NT2/D1 (cell line): Measurements from ENCODE around the gene DNAAF5.

ENCODE experiments used
- DNase-seq: peaks from one replicate; pipeline ENCODE4 v3.0.0-alpha.2; 2011; ENCODE audit warnings: low read depth, low spot score
- H3K27me3 ChIP-seq: 2 replicates; pipeline ENCODE4 v1.6.0; 2011; ENCODE audit warnings: mild to moderate bottlenecking; ENCODE audit not compliant: insufficient read length, insufficient read depth
- H3K36me3 ChIP-seq: 2 replicates; pipeline ENCODE4 v1.6.1; 2011; ENCODE audit warnings: mild to moderate bottlenecking, low read length, mixed read lengths; ENCODE audit not compliant: insufficient read depth, insufficient read length
- H3K4me1 ChIP-seq: 2 replicates; pipeline ENCODE4 v1.5.1; 2011; ENCODE audit not compliant: insufficient read depth, insufficient read length
- H3K4me3 ChIP-seq: 2 replicates; pipeline ENCODE4 v1.5.1; 2011; ENCODE audit warnings: low read depth; ENCODE audit not compliant: insufficient read length
- H3K9ac ChIP-seq: 2 replicates; pipeline ENCODE4 v1.6.0; 2011; ENCODE audit warnings: low read depth; ENCODE audit not compliant: insufficient read length
- H3K9me3 ChIP-seq: 2 replicates; pipeline ENCODE4 v1.5.1; 2011; ENCODE audit warnings: mild to moderate bottlenecking, low read length; ENCODE audit not compliant: insufficient read depth
- SUZ12 ChIP-seq: IDR thresholded peaks from 2 replicates; pipeline ENCODE4 v1.6.1; 2011; ENCODE audit not compliant: insufficient read length, insufficient read depth; ENCODE audit errors: extremely low read depth
- YY1 ChIP-seq: IDR thresholded peaks from 2 replicates; pipeline ENCODE4 v1.6.1; 2011; ENCODE audit not compliant: insufficient read length, insufficient read depth
- ZNF274 ChIP-seq: IDR thresholded peaks from 2 replicates; pipeline ENCODE4 v1.6.1; 2011; ENCODE audit warnings: mild to moderate bottlenecking, low read depth, low read length

Gene DNAAF5

GRCh38 chr7:727806-728460 is 1.4 kb downstream of the DNAAF5 start:
- DNase-seq = no peak
- Histone ChIP-seq H3K27me3 (no peaks in the 10 kb centered on the region), H3K4me3 (peak overlapping the region; percentile 41), H3K9me3 (peaks cover 31% of the 10 kb centered on the region; the same call in 1 of the 2 replicates), H3K9ac (peak overlapping the region; percentile 8), H3K4me1 (peaks cover 5% of the 10 kb centered on the region), H3K36me3 (peaks cover 65% of the 10 kb centered on the region)
- no peak for TF ChIP-seq YY1
- no peak for TF ChIP-seq SUZ12
- no peak for TF ChIP-seq ZNF274

DNA sequence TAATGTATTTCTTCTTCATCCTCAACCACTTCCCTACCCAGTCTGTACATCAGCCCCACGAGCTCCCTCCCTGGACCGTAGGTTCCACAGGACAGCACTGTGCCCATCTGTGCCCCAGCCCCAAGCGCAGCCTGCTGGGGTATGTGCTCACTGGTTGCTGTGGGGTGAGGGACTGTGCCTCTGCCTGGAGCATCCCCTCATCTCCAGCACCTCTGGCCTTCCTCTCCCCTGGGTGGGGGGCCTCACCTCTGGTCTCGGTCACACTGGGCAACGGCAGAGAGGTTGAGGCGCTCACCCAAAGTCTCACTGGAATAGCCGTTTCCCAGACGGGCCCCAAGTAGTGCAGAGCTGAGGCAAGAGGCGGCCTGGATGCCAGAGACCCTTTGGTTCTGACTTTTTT is 2.1 kb downstream of the DNAAF5 start:
- no peaks in the 10 kb centered on the region for H3K27me3 ChIP-seq
- peaks cover 58% of the 10 kb centered on the region for H3K36me3 ChIP-seq
- H3K9me3 ChIP-seq = peaks cover 26% of the 10 kb centered on the region
- no peak overlapping the region for H3K9ac ChIP-seq
- peaks cover 5% of the 10 kb centered on the region for H3K4me1 ChIP-seq
- H3K4me3 ChIP-seq = no peak overlapping the region
- no peak for DNase-seq
- no peak for TF ChIP-seq YY1

- peaks cover 57% of the 10 kb centered on the region for H3K36me3 ChIP-seq
- H3K4me3 ChIP-seq = no peak overlapping the region
- peaks cover 5% of the 10 kb centered on the region for H3K4me1 ChIP-seq
- DNase-seq = no peak
- peaks cover 26% of the 10 kb centered on the region for H3K9me3 ChIP-seq
- no peaks in the 10 kb centered on the region for H3K27me3 ChIP-seq
- TF ChIP-seq ZNF274 (no peak), SUZ12 (no peak), YY1 (no peak)
- no peak overlapping the region for H3K9ac ChIP-seq
Observed at GRCh38 chr7:729140-730000, 2.9 kb downstream of the DNAAF5 start.

GRCh38 chr7:730501-731439 is 4.3 kb downstream of the DNAAF5 start:
- Histone ChIP-seq H3K9ac (no peak overlapping the region), H3K4me3 (no peak overlapping the region), H3K36me3 (peaks cover 59% of the 10 kb centered on the region), H3K9me3 (peaks cover 23% of the 10 kb centered on the region), H3K27me3 (no peaks in the 10 kb centered on the region), H3K4me1 (peaks cover 2% of the 10 kb centered on the region)
- no peak for TF ChIP-seq ZNF274
- no peak for TF ChIP-seq SUZ12
- no peak for TF ChIP-seq YY1
- DNase-seq = no peak

GRCh38 chr7:731440-732085 is 5.1 kb downstream of the DNAAF5 start:
- Histone ChIP-seq H3K27me3 (no peaks in the 10 kb centered on the region), H3K4me3 (no peak overlapping the region), H3K9me3 (peaks cover 20% of the 10 kb centered on the region), H3K4me1 (peaks cover 2% of the 10 kb centered on the region), H3K9ac (no peak overlapping the region), H3K36me3 (peaks cover 59% of the 10 kb centered on the region)
- no peak for DNase-seq
- TF ChIP-seq YY1 (no peak), ZNF274 (no peak), SUZ12 (no peak)

GRCh38 chr7:732094-732541 is 5.6 kb downstream of the DNAAF5 start:
- Histone ChIP-seq H3K9me3 (peaks cover 20% of the 10 kb centered on the region), H3K4me1 (peaks cover 2% of the 10 kb centered on the region), H3K27me3 (no peaks in the 10 kb centered on the region), H3K9ac (no peak overlapping the region), H3K36me3 (peaks cover 59% of the 10 kb centered on the region), H3K4me3 (no peak overlapping the region)
- no peak for DNase-seq
- no peak for TF ChIP-seq ZNF274
- TF ChIP-seq YY1 = no peak
- no peak for TF ChIP-seq SUZ12
